HG03575 (cell line): ENCODE data around the gene PREB.

Source experiments
- ATAC-seq: cut with Tn5 transposase; IDR thresholded peaks from one replicate; pipeline ENCODE4 v1.9.1; 2021; ENCODE audit not compliant: unreplicated experiment, insufficient number of reproducible peaks, low FRiP score; ENCODE audit errors: extremely low read depth

The PREB gene

DNA sequence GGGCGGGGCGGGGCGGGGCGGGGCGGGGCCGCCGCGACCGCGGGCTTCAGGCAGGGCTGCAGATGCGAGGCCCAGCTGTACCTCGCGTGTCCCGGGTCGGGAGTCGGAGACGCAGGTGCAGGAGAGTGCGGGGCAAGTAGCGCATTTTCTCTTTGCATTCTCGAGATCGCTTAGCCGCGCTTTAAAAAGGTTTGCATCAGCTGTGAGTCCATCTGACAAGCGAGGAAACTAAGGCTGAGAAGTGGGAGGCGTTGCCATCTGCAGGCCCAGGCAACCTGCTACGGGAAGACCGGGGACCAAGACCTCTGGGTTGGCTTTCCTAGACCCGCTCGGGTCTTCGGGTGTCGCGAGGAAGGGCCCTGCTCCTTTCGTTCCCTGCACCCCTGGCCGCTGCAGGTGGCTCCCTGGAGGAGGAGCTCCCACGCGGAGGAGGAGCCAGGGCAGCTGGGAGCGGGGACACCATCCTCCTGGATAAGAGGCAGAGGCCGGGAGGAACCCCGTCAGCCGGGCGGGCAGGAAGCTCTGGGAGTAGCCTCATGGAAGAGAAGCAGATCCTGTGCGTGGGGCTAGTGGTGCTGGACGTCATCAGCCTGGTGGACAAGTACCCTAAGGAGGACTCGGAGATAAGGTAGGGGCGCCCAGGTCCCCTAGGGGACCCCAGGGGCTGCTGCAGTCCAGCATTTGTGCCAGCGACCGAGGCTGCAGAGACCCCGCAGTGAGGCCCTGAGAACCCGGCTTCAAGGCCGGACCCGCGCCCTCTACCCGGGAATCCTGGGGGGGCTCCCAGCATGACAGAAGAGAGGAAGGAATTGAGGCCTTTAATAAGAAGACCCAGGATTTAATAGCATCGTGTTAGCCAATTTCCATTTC lies 47.5 kb downstream of the PREB start, which contains the start of gene KHK:
KHK (plus strand) TSS at position 49 of the 870 bp plus-strand sequence; CDS start at position 537, 488 bp downstream.
- ATAC-seq = no peak

DNA sequence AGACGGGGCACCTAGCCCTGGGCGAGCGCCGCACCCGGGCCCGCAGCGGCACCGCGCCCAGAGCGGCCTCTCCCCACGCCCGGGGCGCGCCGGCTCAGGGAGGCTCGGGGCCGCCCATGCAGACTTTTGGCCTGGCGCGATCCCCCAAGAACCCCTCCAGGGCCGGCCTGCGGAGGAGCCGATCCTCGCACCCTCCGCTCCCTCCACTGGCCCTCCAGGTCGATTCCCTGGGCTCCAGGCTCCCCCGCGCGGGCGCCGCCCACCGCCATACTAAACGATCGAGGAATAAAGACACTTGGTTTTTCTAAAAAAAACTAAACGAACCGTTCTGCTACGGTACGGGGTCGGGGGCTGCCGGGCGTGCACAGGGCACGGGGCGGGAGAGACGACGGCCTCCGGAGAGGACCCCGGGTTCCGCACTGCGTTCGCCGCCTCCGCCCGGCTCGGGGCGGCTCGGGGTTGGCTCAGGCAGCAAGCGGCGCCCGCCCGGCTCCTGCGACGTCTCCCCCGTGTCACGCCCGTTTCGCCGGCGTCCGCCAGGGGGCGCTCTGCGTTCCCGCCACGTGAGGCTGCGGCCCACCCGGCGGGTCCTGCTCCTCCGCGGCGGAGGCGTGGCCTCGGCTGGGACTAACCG lies 48.2 kb downstream of the PREB start:
- no peak for ATAC-seq

DNA sequence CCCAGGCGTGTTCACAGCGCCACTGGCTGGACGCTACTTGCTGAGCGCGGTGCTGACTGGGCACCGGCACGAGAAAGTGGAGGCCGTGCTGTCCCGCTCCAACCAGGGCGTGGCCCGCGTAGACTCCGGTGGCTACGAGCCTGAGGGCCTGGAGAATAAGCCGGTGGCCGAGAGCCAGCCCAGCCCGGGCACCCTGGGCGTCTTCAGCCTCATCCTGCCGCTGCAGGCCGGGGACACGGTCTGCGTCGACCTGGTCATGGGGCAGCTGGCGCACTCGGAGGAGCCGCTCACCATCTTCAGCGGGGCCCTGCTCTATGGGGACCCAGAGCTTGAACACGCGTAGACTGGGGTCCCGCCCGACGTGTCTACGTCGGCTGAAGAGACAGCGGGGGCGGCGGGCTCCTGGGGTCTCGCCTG lies 48.8 kb downstream of the PREB start:
- no peak for ATAC-seq

DNA sequence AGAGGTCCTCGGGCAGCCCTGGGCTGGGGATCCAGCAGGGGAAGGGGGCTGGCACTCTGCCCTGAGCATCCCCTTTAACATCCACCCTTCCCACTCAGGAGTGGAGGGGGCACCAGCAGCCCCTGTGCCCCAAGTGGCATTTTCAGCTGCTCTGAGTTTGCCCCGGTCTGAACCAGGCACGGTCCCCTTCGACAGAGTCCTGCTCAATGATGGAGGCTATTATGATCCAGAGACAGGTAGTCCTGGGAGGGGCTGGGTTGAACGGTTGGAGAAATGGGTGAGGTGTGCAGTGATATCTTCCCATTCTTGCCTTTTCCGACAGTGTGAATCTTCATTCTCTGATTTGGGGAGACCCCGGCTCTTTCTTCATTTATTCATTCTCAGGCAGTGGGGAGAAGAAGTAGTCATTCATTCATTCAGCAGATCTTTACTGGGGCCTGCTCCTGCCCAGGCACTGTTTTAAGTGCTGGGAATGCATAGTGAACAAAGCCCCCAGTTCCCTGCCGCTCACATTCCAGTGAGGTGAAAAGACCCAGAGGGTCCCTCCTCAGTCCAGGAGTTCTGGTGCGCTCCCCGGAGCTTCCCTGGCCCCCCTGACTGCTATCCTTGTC lies 49.3 kb downstream of the PREB start:
- no peak for ATAC-seq

DNA sequence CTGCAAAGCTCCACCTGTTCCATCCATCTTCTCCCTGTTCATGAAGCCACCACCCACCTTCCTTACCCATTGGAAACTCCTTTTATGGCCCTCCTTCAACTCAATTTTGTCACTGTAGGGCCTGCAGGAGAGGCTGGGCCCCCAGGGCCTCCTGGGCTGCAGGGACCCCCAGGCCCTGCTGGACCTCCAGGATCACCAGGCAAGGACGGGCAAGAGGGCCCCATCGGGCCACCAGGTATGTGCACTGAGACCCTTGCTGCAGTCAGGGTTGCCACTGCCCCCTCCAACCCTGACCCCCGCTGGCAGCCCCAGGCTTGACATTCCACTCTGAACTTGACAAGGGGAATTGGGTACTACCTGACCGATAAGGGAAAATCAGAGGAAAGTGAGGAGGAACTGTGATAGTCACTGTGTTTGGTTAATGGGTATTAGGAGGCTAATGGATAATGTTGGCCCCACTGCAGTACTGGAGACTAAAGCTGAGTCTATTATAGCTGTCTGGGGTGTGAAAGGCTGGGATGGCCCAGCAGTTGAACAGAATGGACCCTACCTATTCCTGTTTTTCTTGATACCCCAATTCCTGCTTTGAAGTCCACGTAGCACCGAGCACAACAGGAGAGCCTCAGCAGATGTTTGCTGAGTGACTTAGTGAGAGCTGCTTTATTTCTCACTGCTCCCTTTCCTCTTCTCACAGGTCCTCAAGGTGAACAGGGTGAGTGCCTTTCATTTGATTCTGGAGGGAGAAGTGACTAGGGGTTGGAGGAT lies 50.0 kb downstream of the PREB start:
- ATAC-seq = no peak

DNA sequence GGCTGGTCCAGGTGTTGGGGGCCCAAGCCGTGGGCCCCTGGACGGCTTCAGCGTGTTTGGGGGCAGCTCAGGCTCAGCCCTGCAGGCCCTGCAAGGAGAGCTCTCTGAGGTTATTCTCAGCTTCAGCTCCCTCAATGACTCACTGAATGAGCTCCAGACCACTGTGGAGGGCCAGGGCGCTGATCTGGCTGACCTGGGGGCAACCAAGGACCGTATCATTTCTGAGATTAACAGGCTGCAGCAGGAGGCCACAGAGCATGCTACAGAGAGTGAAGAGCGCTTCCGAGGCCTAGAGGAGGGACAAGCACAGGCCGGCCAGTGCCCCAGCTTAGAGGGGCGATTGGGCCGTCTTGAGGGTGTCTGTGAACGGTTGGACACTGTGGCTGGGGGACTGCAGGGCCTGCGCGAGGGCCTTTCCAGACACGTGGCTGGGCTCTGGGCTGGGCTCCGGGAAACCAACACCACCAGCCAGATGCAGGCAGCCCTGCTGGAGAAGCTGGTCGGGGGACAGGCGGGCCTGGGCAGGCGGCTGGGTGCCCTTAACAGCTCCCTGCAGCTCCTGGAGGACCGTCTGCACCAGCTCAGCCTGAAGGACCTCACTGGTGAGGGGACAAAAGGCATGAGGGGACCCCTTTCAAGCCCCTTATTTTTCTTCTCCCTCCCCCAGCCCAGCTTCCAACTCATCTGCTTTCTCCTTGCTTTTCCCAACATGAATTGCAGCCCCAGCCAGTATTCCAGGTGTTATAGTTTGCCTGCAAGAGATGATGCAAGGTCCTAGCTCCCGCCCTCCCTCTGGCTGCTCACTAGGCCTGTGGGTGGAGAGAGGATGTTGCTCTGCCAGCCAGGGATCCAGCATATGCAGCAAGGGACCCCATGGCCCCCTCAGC lies 50.8 kb downstream of the PREB start:
- no peak for ATAC-seq

DNA sequence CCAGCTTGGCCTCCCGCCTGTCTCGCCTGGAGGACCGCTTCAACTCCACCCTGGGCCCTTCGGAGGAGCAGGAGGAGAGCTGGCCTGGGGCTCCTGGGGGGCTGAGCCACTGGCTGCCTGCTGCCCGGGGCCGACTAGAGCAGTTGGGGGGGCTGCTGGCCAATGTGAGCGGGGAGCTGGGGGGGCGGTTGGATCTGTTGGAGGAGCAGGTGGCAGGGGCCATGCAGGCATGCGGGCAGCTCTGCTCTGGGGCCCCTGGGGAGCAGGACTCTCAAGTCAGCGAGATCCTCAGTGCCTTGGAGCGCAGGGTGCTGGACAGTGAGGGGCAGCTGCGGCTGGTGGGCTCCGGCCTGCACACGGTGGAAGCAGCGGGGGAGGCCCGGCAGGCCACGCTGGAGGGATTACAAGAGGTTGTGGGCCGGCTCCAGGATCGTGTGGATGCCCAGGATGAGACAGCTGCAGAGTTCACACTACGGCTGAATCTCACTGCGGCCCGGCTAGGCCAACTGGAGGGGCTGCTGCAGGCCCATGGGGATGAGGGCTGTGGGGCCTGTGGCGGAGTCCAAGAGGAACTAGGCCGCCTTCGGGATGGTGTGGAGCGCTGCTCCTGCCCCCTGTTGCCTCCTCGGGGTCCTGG lies 51.5 kb downstream of the PREB start:
- ATAC-seq = no peak

DNA sequence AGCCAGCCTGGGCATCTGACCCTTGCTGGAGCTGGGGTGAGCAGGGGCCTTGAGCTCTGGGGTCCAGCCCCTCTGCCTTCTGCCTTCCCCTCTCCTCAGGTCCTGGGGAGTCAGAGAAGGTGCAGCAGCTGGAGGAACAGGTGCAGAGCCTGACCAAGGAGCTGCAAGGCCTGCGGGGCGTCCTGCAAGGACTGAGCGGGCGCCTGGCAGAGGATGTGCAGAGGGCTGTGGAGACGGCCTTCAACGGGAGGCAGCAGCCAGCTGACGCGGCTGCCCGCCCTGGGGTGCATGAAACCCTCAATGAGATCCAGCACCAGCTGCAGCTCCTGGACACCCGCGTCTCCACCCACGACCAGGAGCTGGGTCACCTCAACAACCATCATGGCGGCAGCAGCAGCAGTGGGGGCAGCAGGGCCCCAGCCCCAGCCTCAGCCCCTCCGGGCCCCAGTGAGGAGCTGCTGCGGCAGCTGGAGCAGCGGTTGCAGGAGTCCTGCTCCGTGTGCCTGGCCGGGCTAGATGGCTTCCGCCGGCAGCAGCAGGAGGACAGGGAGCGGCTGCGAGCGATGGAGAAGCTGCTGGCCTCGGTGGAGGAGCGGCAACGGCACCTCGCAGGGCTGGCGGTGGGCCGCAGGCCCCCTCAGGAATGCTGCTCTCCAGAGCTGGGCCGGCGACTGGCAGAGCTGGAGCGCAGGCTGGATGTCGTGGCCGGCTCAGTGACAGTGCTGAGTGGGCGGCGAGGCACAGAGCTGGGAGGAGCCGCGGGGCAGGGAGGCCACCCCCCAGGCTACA lies 52.3 kb downstream of the PREB start:
- ATAC-seq = no peak
